RKO (cell line): ENCODE measurements around the gene TSSK2.
A peak's percentile ranks its signal among the peaks of the same experiment; 100 is the strongest.
"Not testable (repeated sequence)": the region's sequence is repeated elsewhere in the genome, so short reads cannot be mapped to it uniquely, and the experiment has no call there.

Source experiments
- DNase-seq: peaks from one replicate; pipeline ENCODE4 v3.0.0-alpha.2; 2016; ENCODE audit warnings: low spot score

The TSSK2 gene

DNA sequence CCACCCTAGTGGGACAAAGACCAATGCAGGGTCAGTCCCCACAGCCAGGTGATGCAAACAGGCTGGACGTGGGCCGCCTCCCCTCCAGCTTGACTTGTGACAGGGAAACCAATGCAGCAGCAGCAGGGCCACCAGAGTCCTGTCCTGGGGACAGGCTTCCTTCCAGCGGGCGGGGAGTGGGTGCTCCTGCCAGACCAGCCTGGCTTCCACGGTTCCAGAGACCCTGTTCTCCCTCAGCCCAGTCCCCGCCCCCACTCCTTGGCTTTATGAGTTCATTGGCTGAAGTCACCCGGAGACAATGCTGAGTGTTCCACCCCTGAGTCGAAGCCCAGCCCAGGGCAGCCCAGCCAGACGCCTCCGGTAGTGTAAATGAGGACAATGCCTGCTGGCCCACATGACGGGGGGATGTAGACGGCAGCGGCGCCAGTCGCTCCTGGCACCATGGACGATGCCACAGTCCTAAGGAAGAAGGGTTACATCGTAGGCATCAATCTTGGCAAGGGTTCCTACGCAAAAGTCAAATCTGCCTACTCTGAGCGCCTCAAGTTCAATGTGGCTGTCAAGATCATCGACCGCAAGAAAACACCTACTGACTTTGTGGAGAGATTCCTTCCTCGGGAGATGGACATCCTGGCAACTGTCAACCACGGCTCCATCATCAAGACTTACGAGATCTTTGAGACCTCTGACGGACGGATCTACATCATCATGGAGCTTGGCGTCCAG is at the start of gene TSSK2:
TSS of gene TSSK2 (plus strand) at position 350 of the 726 bp plus-strand sequence. CDS start at position 442, 92 bp downstream.
- no peak for DNase-seq

DNA sequence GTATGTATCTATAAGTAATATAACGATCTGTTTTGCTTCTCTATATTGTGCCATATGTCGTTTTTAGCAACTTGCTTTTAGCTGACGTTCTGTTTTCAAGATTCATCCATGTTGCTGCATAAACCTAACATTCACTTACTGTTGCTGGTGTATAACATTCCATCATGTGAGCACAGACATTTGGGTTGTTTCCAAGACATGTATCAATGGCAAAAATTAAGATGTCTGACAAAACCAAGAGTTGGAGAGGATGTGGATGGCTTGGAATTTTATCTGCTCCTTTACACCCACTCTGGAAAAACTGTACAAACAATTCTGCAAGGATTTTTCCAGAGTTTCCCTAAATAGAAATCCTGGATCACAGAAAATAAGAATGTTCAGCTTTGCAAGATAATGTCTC is 49.8 kb upstream of the TSSK2 start:
- DNase-seq = no peak

DNA sequence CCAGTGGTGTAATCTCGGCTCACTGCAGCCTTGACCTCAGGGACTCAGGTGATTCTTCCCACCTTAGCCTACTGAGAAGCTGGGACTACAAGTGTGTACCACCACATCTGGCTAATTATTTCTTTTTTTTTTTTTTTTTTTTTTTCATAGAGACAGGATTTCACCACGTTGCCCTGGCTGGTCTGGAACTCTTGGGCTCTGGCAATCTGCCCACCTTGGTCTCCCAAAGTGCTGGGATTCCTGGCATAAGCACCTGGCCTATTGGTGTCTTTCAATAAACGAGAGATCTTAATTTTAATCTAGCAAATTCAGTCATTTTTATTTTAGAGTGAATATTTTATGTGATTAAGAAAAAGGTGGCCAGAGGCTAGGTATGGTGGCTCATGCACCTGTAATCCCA is 49.0 kb upstream of the TSSK2 start:
- DNase-seq = no peak

DNA sequence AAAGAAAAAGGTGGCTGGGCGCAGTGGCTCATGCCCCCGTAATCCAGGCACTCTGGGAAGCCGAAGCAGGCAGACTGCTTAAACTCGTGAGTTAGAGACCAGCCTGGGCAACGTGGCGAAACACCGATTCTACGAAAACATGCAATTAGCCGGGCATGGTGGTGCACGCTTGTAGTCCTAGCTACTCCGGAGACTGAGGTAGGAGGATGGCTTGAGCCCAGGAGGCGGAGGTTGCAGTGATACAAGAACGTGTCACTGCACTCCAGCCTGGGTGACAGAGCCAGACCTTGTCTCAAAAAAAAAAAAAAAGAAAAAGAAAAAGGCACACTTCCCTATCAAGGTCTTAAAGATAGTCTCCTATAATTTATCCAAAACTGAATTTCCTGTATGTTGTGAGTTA is 48.3 kb upstream of the TSSK2 start:
- no peak for DNase-seq

DNA sequence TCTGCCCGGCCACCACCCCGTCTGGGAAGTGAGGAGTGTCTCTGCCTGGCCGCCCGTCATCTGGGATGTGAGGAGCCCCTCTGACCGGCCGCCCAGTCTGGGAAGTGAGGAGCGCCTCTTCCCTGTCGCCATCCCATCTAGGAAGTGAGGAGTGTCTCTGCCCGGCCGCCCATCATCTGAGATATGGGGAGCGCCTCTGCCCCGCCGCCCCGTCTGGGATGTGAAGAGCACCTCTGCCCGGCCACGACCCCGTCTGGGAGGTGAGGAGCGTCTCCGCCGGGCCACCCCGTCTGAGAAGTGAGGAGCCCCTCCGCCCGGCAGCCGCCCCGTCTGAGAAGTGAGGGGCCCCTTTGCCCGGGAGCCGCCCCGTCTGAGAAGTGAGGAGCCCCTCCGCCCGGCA is 47.0 kb upstream of the TSSK2 start:
- DNase-seq = not testable (repeated sequence)

DNA sequence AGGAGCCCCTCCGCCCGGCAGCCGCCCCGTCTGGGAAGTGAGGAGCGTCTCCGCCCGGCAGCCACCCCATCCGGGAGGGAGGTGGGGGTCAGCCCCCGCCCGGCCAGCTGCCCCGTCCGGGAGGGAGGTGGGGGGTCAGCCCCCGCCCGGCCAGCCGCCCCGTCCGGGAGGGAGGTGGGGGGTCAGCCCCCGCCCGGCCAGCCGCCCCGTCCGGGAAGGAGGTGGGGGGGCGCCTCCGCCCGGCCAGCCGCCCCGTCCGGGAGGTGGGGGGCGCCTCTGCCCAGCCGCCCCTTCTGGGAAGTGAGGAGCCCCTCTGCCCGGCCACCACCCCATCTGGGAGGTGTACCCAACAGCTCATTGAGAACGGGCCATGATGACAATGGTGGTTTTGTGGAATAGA is 46.5 kb upstream of the TSSK2 start:
- DNase-seq = not testable (repeated sequence)

DNA sequence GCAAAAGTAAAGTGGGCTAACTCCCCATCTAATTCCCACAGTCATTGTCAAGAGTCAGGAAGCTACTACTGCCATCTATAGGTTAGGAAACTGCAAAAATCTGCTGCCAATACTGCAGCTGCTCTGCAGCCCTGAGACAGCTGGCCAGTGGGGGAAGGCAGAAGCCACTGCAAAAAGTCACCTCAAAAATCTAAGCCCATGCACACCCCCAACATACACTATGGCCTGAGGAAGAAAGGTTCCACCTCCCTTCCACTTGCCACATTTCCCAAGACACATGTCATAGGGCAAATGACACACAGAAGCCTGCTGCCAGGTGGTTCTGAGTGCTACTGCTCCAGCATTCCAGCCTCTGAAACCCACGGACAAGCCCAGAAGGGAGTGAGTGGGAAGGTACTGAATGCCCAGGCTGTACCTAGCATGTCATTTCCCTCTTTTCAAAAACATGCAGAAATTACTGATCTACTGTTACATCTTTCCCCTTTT is 45.8 kb upstream of the TSSK2 start:
- peak; percentile 57 for DNase-seq

DNA sequence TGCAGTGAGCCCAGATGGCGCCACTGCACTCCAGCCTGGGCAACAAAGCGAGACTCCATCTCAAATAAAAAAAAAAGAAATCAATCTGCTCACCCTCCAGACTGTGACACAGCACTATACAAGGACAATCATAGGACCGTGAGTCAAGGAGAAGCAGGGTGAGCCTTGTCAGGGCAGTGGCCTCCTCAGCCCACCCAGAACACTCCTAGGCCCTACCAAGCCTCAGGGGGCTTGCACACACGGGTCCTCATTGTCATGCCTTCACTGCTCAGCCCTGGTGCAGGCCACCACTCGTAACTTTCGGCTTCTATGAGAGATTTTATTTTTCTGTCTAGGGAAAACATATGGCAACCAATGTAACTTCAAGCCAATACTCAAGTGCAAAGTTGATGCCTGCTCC is 44.7 kb upstream of the TSSK2 start:
- DNase-seq = no peak

DNA sequence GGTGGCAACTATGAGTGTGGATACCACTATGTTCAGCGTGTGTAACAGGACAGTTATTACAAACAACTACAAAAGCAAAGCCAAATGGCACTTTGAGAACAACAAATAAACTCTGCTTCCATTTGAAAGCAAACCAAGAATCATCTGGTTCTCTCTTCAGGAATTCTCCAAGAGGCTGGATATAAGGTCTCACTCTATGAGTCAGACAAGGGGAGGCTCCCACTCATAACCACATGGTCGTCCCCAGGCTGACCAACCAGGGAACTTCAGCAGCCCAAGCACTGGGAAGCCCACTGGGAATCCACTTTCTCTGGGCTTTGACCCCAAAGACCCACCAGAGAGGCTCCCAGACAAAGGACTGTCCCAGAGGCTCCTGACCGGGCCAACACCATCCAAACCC is 44.2 kb upstream of the TSSK2 start:
- no peak for DNase-seq

DNA sequence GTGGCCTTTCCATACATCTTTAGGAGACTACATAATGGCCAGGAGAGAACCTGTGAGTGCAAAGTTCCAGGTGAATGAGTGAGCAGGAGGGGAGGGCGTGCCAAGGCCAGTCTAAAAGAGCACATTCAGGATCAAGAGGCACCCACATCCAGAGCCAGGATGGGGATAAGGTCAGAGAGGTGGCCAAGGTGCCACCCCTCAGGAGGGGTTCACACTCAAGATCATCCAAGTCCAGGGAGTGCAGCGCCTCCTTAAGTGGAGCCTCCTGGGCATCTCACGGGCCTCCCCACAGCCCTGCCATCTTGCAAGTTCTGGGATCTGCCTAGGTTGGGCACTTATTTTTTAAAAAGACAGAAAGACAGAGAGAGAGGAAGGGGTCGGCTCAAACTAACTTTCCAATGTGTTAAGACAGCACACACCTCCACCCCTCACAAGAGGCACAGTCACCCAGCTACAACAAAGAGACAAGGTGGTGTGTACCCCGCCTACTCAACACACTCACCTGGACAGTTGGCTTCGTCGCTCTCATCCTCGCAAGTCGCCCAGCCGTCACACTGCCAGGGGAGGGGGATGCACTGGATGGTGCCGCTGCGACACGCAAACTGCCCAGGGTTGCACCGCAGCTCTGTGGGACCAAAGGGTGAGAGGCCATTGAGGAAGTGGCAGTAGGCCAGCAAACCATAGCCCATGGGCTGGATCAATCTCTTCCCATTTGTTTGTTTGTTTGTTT is 42.1 kb upstream of the TSSK2 start:
- DNase-seq = no peak

DNA sequence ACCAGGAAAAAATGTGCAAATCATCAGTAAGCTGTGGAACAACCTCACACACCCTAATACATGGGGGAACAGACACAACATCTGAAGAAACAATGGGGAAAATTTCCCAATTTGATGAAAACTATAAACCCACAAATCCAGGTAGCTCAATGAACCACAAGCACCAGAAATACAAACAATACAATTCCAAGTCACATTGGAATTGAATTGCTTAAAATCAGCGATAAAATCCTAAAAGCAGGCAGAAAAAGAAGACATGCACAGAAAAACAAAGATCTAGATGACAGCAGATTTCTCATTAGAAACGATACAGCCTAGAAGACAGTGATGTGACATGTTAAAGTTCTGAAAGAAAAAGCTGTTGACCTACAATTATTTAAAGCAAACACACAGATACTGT is 40.9 kb upstream of the TSSK2 start:
- no peak for DNase-seq

DNA sequence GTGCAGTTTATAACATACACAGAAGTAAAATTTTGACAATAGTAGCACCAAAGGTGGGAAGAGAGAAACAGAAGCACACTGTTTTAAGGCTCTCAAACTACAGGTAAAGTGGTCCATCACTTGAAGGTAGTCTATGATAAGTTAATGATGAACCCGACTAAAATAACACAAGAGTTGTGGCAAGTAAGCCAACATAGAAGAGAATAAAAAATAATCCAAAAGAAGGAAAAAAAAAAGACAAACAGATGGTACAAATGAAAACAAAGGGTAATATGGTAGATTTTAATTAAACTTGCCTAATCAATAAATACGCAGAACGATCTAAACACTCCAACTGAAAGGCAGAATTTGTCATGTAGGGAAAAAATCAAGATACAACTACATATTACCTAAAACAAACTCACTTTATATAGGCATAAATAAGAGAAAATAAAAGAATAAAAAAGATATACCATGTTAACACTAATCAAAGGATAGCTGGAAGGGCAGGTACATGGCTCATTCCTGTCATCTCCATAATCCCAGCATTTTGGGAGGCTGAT is 40.5 kb upstream of the TSSK2 start:
- DNase-seq = no peak

DNA sequence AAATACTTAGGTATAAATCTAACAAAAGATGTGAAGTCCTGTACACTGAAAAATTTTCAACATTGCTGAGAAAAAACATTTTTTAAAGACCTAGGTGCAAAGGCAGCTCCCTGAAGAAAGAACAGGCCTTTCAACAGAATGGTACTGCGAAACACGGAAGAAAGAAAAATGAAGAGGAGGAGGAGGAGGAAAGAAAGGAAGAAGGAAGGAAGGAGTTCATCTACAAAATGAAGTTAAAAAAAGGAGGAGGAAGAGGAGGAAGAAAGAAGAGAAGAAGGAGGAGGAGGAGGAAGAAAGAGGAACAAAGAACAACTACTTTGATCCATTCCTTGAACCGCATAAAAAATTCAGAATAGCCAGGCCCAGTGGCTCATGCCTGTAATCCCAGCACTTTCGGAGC is 38.4 kb upstream of the TSSK2 start:
- no peak for DNase-seq

DNA sequence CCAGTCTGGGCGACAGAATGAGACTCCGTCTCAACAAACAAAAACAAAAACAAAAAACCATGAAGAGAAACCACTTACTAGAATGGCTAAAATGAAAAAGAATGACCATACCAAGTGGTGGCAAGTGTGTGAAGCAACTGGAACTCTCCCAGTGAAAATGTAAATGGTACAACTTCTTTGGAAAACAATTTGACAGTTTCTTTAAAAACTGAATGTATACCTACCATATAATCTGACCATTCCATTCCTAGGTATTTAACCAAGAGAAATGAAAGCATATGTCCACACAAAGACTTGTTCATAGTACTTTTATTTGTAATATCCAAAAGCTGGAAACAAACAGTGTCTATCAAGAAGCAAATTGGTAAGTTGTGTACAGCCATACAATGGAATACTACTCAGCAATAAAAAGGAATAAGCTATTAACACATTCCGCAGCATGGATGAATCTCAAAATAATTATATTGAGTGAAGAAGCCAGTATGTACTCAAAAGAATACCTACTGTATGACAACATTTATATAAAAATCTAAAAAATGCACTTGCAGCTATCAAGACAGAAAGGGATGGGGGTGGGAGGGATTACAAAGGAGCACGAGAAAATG is 36.6 kb upstream of the TSSK2 start:
- DNase-seq = no peak

DNA sequence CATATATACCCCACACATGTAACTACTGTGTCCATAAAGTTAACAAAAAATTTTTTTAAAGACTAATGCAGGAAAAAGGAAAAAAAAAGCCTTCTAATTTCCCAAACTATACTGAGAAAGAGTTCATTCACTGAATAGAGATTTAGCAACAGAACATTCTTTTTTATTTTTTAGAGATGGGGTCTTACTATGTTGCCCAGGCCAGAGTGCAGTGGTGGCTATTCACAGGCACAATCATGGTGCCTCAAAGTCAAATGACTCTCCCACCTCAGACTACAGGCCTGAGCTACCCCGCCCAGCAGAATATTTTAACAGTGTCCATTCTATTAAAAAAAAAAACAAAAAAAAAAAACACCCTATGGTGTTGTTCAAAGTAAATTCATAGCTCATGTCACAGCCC is 34.6 kb upstream of the TSSK2 start:
- DNase-seq = no peak

DNA sequence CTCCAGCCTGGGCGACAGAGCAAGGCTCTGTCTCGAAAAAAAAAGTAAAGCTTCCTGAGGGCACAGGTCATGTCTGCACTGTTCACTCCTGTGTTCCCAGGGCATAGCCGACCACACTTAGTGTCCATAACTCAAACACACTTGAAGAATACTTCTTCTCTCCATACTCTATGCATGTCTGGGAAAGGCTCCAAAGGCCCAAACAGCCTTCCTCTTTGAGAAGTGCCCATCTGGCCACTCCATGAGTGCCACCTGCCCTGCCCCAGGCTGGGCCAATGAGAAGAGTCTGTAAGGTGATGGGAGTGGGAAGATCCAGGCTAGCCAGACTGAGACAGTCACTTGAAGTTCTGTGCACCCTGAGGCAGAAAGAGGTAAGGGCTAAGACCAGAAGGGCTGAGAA is 33.6 kb upstream of the TSSK2 start:
- no peak for DNase-seq

DNA sequence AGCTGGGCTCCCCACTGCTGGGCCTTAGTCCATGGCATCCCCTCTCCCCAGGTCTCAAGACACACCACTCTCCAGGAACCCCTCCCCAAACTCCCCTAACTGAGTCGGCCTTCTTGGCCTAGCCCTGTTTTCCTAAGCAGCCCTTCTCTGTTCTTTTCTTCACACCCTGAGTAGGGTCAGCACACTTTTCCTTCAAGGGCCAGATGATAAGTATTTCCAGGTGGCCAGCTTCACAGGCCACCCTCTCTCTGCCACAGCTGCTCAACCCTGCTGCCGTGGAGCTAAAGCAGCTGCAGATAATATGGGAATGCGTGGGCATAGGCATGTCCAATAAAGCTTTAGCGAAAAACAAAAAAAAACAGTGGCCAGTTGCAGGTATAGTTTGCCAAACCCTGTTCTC is 33.0 kb upstream of the TSSK2 start:
- DNase-seq = no peak

DNA sequence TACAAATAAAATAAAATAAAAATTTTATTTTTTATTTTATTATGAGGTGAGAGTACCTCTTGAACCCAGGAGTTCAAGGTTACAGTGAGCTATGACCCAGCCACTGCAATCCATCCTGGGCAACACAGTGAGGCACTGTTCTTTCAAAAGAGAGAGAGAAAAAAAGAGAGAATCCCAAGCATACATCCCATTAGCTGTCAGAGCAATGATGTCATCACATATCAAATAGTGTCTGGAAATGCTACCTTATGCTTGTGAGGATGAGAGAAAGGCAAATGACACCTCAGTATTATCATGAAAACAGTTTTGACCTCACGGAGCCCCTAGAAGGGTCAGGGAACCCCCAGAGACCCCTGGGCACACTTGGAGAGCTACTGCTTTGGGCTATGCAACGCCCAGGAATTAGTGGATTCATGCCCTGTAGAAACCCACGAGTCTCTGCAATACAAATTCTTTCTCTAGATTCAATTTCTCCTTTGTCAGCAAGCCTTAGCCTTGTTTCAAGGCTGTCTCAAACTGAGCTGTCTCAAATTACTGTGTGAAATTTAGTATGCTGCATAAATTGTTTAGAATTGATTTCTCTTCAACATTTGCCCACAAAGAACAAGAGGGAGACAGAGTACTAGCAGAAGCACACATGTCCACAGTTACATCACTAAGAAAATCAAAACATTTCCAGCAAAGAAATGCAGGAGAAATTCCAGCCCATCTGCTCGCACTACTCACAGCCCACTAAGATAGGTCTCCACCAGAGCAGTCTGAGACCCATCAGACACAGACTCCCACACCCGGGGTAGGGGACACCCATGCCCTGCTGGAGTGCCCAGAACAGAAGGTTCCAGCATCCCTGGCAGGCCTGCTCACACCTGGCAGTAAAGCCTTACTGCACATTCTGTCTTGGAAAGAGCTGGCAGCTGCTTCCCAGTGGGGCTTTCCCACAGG is 27.0 kb upstream of the TSSK2 start:
- no peak for DNase-seq

DNA sequence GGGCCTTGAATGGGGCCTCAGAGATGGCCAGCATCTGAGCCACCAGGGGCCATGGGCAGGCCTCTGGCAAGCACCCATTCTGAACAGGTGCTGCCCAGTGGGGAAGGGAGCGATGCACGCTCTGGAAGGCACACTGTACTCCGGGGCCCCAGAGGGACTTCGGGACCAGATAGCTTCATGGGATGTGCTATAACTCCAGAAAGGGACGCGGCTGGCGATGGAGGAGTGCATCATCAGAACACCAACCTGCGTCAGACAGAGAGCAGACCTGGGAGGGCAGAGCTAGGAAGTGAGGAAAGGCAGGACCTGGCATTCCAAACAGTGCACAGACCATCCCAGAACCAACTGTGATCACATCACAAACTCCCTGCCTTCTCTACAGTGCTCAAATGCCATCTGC is 25.7 kb upstream of the TSSK2 start:
- DNase-seq = no peak

DNA sequence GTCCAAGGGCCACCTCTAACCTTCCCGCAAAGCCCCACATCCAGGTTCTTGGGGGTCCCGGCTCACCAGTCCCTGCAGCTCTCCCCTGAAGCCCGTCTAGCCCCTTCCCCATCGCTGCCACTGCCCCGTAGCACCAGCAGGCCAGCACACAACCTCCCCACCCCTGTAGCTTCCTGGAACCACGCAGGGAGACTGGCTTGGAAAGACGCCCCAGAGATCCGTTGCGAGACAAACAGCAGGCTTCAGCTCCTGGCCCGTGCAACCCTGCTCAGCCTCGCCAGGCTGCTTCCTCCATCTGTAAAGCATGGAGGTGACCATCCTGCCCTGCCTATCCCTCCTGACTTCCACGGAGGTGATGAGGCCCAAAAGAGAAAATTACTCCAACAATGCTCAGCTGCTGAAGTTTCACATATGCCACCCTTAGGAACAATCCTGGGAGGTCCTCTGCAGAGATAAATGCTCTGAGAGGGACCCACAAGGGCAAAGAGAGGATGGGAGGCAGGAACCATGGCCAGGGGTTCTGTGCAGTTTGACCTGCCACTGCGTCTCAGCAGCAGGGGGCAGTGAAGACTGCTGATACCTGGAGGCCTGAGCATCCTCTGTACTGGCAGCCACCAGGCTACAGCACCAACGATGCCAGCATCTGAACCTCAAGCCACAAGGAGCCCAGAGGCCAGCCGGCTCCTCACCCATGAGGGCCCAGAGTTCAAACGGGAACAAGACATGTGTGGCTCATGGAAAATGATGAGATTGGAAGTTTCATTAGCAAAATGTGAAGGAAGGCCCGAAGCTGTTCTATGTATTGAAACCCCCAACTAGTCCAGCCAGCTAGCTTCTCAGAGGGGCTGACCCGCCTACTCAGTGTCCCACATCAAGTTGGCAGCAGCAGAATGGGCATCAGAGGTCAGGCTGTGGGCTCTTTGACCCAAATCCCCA is 25.0 kb upstream of the TSSK2 start:
- DNase-seq = no peak
